GM19351 (cell line): Measurements from ENCODE around the gene OR1L1.

ENCODE experiments used
- ATAC-seq: cut with Tn5 transposase; IDR thresholded peaks from one replicate; pipeline ENCODE4 v1.9.1; 2021; ENCODE audit warnings: mild to moderate bottlenecking, moderate library complexity; ENCODE audit not compliant: unreplicated experiment

Gene OR1L1, protein sequence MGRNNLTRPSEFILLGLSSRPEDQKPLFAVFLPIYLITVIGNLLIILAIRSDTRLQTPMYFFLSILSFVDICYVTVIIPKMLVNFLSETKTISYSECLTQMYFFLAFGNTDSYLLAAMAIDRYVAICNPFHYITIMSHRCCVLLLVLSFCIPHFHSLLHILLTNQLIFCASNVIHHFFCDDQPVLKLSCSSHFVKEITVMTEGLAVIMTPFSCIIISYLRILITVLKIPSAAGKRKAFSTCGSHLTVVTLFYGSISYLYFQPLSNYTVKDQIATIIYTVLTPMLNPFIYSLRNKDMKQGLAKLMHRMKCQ

DNA sequence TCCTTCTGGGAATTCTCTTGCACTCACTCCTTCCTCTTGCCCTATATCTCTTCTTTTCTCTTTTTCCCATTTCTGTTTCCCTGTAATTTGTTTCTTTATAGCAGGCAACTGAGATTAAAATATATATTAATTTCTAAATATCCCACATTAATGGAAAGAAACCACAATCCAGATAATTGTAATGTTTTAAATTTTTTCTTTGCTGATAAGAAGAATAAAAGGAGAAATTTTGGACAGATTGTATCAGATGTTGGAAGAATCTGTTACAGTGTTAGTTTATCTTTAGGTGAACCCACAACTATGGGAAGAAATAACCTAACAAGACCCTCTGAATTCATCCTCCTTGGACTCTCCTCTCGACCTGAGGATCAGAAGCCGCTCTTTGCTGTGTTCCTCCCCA, at the start of gene OR1L1:
Gene OR1L1, plus strand, starts transcription at position 301 of the 400 bp plus-strand sequence. Its CDS starts 0 bp downstream, at position 301.
- no peak for ATAC-seq

DNA sequence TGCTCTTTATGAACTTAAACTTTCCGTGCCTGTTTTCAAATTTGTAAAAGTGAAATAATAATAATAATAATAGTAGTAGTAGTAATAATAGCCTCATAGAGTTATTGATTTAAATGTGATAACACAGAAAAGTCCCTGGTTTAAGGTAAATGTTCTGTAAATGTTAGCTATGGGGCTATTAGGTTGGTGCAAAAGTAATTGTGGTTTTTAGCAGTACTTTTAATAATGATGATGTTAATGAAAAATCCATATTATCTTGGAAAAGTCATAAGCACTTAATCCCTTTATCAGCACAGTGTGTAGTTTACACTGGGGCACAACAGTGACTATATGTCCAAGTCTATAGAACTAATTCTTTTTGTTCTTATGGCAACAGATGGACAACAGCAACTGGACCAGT, 47.2 kb upstream of the OR1L1 start, which contains the start of gene OR1Q1:
Gene OR1Q1, plus strand, starts transcription at position 377 of the 400 bp plus-strand sequence. Its CDS starts 0 bp downstream, at position 377.
- ATAC-seq, result no peak

DNA sequence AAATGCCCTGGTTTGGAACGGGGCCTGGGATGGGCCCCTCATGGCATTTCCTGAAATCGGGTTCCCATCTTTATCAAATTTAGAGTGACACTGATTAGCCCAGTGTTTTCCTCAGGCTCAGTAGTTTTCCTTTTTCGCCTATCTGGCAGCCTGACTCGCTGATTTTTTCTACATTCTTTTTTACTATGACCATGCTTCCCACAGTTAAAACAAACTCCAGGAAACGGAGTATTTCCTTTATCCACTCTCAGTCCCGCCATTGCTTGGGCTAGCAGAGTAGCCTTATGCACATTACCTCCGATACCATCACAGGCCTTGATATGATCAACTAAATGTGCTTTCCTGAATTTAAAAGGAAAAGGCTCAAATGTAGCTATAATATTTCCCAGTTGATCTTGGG, 41.5 kb upstream of the OR1L1 start:
- no peak for ATAC-seq

DNA sequence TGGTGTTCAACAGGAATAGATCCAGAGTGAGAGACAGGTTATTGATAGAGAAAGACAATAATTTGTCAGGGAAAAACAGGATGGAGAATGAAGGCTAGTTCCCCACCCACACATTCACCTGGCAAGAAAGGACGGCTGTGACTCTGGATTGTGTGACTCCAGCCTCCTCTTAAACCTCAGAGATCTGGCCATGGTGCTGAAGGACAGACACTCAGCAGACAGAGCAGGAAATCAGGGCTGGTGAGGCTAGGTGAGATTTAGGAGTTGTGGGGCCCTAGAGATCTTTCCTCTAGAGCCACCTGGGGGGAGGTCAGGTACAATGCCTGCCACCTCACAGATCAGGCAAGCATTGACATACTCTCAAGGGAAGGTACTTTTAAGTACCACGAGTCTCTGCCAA, 19.3 kb upstream of the OR1L1 start:
- ATAC-seq, result no peak

DNA sequence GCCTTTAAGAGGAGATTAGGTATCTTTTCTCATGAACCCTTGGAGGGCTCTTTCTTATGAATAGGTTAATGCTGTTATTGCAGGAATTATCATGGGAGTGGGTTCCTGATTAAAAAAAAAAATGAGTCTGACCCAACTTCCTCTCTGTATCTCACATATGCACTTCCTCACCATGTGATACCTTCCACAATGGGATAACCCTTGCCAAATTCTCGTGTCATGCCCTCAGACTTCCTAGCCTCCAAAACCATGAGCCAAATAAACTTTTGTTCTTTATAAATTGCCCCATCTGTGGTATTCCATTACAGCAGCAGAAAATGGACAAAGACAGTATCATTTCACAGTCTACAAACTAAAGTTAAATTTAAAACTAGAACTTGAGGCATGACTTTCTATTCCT, 5.1 kb upstream of the OR1L1 start:
- ATAC-seq, result no peak

DNA sequence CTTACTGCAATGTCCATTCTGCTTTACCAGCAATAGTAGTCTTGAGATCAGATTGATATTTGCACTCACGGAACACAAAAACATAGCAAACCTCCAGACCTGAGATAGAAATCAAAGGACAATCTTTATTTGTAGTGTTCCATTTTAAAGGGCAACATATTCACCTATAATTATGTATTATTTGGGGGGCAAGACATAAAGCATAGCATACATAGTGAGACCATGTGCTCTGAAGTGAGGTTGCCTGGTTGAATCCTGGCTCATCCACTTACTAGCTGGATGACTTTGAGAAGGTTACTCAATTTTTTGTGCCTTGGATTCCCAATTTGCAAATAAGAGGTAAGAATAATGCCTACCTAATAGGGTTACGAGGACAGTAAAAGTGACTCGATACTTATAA, 4.0 kb upstream of the OR1L1 start, which contains the start of gene OR1B1:
Gene OR1B1, minus strand, starts transcription at position 101 of the 400 bp plus-strand sequence.
- no peak for ATAC-seq

DNA sequence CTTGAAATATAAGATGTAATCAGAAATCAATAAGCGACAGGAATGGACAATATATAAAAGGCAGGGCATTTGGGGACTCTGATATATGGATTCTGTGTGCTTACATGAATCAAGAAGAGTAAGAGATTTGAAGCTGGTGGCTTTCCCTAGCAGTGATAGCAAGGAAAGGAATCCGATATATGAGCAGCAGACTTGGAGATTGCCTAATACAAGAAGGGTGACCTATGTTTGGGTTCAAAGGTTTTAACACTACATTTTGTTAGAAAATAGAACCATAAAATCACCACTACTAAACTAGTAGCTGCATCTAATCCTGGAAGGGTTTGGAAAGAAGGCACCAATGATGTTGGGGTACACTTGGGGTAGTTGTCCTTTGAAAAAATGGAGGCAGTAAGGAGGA, 11.0 kb downstream of the OR1L1 start:
- no peak for ATAC-seq

DNA sequence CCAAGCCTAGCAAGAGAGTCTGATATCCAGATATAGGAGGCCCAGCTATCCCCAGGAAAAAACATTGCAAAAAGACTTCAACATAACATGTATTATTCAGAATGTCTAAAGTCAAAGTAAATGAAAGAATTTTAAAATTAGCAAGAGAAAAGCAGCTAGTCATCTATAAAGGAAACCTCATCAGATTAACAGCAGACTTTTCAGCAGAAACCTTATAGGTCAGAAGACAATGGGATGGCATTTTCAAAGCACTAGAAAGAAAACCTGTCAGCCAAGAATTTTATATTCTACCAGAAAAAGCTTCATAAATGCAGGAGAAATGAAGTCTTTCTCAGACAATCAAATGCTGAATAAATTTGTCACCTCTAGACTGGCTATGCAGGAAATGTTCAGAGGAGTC, 23.3 kb downstream of the OR1L1 start:
- ATAC-seq, result no peak

DNA sequence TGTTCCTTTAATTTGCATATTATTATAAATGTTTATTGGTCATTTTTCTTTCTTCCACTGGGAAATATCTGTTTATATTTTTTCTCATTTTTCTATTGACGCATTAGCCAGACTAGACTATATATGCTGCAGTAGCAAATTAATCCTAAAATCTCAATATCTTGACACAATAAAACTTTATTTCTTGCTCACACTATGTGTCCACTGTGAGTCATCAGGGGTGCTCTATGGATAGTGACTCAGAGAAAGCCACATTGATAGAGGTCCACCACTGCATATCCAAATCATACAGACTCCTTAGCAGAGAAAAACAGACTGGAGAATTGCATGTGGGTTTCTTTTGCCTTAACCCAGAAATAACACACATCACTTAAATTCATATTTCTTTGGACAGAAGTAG, 34.2 kb downstream of the OR1L1 start:
- ATAC-seq, result no peak
